ENCODE data around the gene RNGTT.
"Not testable (repeated sequence)": the region's sequence is repeated elsewhere in the genome, so short reads cannot be mapped to it uniquely, and the experiment has no call there.

Gene RNGTT

DNA sequence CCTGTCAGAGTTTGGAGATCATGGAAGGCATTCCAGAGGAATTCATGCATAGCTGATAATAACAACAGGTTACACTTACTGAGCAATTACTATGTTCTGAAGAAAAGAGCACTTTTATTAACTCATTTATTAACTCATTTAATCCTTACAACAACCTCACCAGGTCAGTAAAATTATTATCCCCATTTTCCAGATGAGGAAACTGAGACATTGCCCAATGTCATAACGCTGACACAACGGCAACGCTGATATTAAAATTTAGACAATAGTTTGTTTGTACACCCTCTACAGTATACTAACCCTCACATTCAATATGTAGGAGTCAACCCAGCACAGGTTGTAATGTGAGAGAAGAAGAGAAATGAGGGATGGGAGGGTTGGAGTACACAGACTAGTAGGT is 105.0 kb downstream of the RNGTT start:
- DNase-seq = no peak

DNA sequence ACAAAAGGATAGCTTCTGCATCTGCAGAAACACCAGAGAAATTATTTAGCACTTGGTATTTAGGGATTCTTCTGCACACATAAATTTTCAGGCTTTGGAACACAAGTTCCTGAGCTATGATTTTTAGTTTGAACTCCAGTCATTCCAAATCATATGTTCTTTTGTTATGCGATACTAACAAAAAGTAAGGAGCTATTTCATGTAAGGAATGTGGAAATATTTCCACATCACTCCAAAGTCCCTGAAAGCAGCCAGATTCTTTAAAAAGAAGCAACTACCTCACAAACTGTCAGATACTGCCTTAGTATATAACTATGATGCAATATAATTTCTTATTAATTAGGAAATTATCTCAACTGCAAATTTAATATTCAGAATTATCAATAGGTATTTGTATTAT is 106.9 kb downstream of the RNGTT start:
- DNase-seq = no peak

DNA sequence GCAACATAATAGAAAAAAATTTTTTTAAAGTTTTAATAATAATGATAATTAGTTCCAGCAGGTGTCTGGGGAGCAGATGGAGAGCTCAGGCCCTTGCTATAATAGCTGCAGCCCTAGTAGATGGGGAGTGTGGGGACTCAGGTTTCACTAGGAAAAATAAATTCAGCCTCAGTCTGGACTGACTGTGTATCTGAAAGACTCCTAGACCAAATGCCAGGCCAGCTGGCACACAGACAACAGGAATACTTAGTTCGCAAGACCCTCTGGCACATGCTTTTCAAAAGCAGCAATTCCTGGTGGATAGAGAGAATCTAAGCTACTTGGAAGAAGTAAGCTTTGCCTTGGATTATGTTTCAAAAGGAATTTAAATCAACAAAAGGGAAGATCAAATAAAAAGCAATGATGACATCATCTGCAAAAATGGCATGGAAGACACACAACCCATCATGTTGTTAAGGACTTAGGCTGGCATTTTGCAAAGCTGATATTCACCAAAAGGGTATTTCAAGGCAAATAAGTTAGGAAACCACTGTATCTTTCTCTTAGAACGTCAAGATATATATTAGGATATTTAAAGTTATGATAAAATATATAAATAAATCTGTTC is 107.8 kb downstream of the RNGTT start:
- DNase-seq = no peak

DNA sequence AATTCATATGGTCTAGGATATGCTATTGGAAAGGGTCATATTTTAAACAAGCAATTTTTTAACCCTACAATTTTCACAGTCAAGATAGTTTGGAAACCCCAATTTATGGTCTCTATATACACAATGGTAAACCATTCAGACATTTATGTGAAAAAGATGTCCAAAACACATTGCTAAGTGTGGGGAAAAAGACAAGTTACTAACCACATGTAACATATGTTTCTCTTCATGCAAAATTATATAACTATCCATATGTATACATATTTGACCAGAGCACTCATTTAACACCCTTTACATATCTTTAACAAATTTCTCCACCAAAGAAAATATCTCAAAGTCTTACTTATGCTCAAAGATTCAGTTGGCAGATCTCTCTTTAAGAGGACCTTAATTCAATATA is 110.6 kb downstream of the RNGTT start:
- no peak for DNase-seq

DNA sequence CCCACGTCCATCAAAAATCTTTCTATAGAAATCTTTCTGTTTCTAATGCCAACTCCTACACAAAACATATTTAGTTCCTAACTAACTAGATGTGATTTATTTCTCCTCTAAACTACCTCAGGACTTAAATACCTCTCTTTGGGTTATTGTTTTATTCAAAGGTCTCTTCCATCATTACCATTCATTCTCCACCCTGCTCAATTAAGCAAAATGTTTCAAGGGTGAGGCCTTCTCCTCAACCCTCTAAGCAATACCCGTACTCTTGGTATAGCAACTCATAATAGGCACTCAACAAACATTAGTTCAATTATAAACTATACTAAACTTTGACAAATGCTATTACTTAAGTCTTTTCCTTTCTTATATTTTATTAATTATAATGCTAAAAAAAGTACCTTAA is 111.4 kb downstream of the RNGTT start:
- DNase-seq = no peak

DNA sequence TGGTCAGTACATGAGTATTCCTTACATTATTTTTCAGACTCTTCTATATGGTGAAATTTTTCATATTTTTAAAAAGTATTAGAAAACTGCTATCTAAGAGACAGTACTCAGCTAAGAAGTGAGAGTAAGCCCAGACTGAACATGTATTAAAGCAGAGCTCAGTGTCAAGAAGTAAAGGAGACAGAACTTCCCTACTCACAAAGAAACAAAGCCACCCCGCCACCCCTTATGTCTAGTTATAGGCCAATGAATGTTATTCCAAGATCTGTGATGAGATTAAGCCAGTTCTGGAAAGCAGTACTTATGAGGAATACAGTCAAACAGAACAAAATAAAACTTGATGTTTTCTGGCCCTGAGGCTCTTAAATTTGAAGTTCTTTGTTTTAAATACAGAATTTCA is 114.5 kb downstream of the RNGTT start:
- no peak for DNase-seq

DNA sequence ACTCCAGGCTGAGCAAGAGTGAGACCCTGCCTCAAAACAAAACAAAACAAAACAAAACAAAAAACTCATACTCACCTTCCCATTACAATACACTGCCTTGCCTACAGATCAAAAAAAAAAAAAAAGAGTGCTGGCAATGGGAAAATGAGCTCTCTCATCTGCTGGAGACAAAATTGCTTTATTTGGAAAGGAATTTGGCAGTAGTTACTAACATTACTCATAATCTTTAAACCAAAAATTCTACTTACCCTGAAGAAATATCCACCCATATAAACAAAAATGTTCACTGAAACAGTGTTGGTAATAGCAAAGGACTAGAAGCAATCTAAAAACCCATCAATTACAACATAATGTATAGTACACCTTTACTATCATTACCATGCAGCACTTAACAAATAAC is 120.4 kb downstream of the RNGTT start:
- no peak for DNase-seq

DNA sequence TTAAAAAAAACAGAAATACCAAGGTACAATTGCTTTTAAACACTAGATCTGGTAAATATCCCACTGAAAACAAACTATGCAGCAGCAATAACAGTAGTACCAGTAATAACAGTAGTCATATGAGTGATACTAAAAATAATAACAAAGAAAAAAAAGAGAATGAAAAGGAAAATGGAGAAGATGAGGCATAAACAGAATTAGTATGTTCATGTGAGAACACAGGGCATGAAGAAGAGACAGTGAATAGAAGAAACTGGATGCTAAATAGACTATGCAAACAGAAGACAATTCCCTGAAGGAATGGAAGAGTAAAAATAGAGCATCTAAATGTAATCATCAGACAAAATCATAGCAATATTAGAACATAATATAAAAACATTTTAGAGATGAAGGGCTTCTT is 121.1 kb downstream of the RNGTT start:
- DNase-seq = no peak

DNA sequence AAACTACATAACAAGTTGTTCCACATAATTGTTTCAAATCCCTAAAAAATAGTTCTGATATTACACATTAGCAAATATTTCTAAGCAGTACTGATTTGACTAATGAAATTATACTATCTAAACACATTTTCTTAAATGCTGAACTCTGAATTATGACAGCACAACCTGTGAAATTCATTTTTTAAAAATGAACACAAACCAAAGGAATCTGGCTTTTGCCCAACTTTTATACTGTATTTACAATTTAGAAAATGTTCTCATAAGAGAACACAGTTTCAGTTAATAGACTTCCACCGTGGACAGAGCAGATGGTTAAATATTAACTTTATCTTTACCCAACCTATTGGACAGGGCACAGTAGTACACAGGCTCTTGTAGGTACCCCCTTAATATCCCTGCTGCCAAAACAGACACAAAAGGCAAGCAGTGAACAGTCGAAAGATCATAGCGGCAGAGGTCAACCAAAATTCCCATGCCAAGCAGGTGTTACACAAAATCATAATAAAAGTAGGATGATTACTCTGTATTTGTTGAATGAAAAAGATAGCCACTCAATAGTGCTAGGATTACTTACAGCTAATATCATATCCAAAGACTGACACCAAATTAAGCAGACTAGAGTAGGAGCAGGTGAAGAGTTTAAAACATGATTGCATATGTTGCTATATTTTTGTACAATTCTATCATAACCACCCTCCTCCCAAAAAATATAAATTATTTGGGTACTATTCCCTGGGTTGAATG is 122.5 kb downstream of the RNGTT start:
- DNase-seq = no peak

DNA sequence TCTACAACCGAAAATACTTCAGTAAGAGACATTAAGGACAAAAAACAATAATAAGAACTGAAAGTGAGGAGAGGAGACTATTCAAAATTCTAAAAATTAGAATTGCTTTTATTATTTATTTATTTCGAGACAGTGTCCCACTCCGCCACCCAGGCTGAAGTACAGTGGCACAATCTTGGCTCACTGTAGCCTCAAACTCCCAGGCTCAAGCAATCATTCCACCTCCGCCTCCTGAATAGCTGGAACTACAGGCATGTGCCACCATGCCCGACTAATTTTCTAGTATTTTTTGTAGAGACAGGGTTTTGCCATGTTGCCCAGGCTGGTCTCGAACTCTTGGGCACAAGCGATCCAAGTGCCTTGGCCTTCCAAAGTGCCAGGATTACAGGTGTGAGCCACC is 123.1 kb downstream of the RNGTT start:
- DNase-seq = no peak

DNA sequence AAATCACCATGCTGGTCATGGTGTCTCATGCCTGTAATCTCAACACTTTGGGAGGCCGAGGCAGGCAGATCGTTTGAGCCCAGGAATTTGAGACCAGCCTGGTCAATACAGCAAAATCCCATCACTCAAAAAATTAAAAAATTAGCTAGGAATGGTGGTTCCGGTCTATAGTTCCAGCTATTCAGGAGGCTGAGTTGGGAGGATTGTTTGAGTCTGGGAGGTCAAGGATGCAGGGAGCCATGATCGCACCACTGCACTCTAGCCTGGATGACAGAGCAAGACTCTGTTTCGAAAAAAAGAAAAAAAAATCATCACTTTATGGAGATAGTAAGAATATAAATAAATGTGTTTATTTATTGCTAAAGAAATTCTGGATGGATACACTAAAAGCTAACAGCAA is 124.1 kb downstream of the RNGTT start:
- no peak for DNase-seq

DNA sequence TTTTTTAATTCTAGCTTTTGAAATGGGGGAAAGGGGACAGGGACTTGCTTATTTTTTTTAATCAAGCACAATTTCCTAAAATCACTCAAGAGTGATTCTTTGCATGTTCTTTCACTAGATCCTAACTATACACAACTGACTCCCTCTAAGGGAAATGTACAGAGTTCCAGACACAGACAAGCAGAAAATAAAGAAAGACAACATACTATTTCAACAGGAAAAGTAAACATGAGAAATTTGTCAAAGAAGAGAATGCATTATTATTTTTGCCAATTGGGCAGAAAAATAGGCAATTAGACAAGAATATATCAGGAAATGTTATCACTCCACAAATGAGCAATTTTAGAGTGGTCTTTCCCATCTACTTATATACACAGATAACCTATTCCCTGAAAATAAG is 128.2 kb downstream of the RNGTT start:
- DNase-seq = no peak

DNA sequence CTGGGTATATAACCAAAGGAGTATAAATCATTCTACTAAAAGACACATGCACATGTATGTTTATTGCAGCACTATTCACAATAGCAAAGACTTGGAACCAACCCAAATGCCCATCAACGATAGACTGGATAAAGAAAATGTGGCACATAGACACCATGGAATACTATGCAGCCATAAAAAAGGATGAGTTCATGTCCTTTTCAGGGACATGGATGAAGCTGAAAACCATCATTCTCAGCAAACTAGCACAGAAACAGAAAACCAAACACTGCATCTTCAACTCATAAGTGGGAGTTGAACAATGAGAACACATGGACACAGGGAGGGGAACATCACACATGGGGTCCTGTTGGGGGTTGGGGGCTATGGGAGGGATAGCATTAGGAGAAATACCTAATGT is 130.3 kb downstream of the RNGTT start:
- not testable (repeated sequence) for DNase-seq

DNA sequence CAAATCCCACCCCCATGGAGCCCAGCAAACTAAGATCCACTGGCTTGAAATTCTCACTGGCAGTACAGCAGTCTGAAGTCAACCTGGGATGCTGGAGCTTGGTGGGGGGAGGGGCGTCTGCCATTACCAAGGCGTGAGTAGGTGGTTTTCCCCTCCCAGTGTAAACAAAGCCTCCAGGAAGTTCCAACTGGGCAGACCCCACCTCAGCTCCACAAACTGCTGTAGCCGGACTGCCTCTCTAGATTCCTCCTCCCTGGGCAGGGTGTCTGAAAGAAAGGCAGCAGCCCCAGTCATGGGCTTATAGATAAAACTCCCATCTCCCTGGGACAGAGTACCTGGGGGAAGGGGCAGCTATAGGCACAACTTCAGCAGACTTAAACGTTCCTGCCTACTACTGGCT is 135.8 kb downstream of the RNGTT start:
- DNase-seq = not testable (repeated sequence)

DNA sequence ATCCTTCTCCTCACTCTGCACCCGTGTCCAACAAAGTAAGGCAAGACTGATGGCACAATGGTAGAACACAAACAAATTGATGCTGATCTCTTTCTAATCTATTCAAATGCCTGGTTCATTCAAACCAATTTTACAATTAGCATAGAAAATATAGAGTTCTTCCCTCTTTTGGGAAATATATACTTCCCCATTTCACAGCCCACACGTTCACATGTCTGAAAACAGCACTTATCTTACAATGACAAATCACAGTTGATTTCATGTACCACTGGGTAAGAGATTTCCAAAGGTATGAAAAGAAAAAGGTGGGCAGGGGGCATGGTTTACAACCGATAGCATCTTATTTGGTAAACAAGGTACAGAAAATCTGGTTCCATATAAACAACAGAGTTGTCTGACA is 137.6 kb downstream of the RNGTT start:
- no peak for DNase-seq

DNA sequence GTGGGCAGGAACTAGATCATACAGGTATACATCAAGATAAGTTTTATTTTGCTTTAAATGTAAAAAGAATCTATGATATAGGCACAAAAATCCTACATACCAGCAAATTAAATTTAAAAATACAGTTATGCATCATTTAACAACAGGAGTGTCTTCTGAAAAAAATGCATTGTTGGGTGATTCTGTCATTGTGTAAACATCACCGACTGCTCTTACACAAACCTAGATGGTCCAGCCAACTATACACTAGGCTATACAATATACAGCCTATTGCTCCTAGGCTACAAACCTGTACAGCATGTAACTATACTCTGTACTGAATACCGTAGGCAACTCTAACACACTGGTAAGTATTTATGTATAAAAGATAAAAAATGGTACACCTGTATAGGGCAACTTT is 139.4 kb downstream of the RNGTT start:
- no peak for DNase-seq

DNA sequence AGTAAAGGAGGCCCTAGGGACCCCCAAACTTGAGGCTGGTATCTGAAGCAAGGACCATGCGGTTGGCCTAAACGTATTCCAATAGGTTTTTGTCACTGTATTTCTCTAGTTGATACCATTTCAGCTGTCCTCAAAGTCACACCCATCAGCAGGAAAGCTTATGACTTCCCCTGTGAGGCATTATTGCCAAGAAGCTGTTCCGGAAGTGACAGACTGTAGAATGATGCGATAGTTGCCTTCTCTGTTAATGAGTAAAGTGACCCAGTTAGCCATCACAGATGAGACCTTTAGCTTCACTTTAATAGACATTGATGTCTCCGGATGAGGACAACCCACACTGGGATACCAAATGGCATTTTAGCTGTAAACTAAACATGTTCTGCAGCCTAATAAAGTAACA is 147.9 kb downstream of the RNGTT start:
- DNase-seq = no peak

DNA sequence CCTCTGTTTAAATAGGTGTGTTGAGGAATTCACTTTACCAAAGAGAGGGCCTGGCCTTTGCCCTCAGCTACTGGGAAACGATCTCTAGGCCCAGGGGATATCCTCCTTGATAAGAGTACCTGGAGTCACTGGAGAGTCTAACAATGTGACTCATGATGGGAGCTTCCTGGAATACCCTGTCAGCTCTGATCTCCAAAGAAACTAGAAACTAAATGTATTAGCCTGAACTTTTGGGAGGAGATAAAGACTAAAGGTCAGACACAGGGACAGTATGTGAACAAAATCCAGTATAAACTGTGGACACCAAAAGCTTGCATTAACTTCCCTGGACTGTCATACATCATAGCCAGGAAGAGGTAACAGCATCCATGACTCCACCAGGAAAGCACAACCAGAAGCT is 148.5 kb downstream of the RNGTT start:
- no peak for DNase-seq

DNA sequence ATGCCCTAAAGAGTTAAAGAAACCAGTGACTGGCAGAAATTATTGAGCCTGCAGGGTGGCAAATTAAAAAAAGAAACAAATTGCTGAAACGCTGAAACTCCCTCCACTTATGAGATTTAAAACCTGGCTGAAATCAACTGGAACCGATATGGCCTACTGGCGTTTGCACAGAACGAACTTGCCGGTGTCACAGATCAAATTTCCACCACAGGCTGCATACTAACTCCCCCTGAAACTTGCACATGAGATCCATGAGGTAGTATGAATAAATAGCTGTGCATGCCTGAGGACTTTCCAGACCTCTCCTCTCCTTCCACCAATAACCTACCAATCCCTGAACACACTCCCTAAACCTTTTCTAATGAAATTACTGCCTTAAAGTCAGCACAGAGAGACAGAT is 150.4 kb downstream of the RNGTT start:
- DNase-seq = no peak

DNA sequence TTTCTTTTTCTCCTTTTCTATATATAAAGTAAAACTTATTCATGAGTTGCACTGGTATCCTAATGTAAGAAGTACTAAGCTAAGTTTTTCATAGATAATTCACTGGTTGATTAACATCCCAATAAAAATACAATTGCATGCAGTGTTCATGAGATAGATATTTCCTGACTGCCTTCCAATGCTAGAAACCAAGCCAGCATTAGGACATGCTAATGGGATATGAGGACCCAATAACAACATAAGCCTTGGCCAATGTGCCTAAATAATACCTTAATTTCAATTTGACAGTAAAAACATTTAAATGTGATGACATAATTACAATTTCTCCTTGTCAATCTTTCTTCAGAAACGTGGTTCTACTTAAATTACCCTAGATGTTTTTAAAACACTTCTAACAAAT is 152.7 kb downstream of the RNGTT start:
- DNase-seq = no peak

DNA sequence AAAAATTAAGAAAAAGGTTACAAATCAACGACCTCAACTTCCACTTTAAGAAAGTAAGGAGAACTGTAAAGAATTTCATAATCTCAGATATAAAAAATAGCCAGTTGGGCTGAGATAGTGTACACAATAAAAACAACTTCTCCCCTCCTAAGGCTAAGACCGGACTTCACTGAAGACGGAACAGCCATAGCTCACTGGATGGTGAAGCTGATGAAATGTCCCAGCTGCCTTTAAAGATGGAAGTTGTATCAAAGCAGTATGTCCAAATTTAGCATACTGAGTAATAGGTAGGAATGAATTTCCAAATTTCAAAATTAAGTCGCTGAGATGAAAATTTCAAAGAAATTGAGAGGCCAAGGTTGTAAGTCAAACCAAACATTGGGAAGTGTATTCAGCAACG is 153.3 kb downstream of the RNGTT start:
- DNase-seq = no peak

DNA sequence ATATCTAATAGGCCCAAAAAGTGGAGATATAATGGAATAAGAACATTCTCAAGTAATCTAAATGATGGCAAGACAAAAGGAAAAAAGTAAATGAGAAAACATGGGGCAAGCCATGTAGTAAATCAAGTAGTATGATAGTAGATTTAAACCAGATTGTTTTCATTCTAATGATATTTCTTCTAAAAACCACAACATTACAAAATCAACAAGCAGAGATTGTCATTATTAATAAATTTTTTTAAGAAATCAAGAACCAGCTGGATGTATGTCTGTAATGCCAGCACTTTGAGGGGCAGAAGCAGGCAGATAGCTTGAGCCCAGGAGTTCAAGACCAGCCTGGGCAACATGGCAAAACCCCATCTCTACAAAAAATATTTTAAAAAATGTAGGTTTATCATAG is 155.0 kb downstream of the RNGTT start:
- DNase-seq = no peak

DNA sequence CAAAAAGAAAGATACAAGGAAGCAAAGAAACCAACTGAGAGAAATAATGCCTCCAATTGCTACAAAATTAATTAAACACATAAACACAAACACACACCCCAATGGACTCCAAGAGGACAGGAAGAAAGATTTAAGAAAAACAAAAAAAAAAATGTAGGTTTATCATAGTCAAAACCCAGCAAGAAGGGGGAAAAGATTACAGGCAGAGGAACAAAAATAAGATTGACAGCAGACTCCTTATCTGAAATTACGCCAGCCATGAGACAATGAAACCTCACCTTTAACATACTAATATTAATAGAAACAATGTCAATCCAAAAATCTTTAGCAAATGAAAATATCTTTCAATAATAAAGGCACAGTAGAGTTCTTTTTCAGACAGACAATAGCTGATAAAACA is 155.8 kb downstream of the RNGTT start:
- no peak for DNase-seq

DNA sequence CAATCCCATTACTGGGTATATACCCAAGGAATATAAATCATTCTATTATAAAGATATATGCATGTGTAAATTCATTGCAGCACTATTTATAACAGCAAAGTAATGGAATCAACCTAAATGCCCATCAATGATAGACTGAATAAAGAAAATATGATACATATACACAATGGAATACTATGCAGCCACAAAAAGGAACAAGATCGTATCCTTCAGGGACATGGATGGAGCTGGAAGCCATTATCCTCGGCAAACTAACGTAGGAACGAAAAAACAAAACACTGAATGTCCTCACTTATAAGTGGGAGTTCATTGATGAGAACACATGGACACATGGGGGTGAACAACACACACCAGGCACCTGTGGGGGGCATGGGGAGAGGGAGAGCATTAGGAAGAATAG is 156.7 kb downstream of the RNGTT start:
- no peak for DNase-seq

DNA sequence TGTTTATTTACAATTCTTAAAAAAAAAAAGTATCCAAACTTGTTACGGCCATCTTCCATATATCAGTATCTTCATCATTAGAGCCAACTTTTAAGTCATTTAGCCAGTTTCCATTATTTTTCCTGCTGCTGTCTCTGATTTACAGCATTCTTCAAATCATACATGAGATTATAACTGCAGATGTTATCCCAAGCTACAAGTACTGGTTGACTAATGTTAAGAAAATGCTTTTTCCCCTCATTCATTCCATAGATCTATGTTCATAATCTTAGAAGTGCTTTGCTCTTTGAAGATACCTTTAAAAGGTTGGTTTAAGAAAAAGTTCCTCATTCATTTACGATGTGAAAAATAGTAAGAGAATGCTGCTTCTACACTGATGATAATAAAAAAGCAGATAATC is 158.7 kb downstream of the RNGTT start:
- DNase-seq = no peak

Data from COR-L47 (cell line).